Activated gamma-delta T cell treated with Interleukin-2 at 50 U/mL for 16 hours (primary cell): ENCODE measurements around the gene AOC1.

Experiments used
- DNase-seq: peaks from one replicate; pipeline ENCODE4 v3.0.0-alpha.2; 2020

The AOC1 gene

DNA sequence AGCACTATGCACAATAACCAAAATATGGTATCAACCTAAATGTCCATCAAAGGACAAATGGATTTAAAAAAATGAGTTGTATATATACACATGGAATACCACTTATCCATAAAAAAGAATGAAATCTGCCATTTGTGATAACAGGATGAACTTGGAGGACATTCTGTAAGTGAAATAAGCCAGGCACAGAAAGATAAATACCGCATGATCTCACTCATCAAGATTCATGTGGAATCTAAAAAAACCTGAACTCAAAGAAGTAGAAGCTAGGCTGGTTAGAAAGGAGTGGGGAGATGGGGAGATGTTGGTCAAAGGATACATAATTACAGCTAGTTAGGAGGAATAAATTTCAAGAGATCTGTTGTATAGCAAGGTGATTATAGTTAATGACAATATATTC lies 17.3 kb upstream of the AOC1 start:
- no peak for DNase-seq

DNA sequence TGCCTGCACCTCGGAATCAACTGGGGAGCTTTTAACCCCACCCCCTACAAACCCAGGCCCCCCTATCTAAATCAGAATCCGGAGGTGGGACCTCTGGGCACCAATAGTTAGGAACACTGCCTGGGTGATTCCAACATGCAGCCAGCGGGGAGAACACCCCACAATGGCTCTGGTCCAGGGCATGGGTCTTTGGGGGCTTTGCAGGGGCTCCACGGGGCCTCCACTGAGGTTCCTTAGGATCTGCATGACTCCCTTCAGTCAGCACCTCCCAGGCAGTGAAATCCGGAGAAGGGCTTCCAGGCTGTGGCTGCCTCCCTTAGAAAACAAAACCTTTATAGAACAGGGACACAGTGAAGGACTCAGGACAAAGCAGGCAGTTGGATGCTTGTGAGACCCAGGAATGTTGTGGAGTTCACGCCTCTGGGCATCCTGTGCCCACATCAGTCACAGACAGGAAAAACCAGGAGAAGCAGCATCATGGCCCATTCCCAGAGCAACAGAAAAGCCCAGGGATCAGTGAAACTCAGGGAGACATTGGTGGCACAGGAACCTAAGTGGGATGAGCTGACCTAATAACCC lies 16.5 kb upstream of the AOC1 start:
- no peak for DNase-seq

GRCh38 chr7:150838965-150839650 lies 13.2 kb upstream of the AOC1 start:
- no peak for DNase-seq

DNA sequence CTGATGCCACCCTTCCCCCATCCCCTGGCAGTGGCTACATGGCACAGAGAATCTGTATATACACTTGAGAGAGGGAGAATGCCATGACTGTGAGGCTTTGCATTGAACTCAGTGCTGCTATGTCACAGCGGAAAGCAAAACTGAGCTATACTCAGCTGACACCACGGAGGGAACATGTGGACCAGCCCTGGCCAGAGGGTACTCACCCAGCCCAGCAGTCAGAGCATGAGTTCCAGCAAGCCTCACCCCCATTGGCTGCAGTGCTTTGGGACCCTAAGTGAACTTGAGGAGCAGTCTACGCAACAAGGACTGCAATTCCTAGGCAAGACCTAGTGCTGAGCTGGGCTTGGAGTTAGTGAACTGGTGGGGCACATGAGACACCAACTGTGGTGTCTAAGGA lies 10.3 kb upstream of the AOC1 start:
- no peak for DNase-seq

DNA sequence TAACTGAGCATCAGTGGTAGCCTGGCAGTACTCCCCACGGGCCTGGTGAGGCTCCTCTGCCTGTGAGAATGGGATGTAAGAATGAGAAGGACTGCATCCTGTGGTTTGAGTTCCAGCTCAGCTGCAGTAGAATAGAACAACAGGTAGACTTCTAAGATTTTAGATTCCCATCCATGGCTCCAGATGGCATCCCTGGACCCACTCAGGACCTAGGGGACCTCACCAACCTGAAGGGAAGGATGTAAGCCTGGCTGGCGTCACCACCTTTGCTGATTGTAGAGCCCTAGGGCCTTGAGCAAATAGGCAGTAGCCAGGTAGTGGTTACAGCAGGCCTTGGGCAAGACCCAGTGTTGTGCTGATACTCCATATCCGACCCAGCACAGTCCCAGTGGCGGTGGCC lies 9.6 kb upstream of the AOC1 start:
- DNase-seq: no peak

GRCh38 chr7:150845421-150845861 lies 6.9 kb upstream of the AOC1 start:
- no peak for DNase-seq

- DNase-seq: no peak
These were observed 5.8 kb upstream of the AOC1 start for GRCh38 chr7:150846291-150847115.

DNA sequence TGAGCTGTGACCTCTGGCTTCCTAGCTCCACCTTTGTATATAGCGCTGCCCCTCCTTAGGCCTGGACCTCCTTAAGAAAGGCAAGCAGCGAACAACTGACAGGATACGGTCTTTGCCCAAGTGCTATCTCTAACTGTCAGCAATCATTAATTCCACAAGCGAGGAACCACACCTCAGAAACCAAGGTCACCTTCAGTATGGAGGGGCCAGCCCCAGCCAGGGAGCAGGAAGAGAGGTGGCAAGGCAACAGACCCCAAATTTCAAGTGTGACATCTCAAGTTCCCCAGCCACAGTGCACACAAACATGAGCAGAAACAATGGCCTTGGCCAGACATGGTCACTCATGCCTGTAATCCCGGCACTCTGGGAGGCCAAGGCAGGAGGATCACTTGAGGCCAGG lies 4.8 kb upstream of the AOC1 start:
- DNase-seq: no peak

GRCh38 chr7:150848111-150848510 lies 4.2 kb upstream of the AOC1 start:
- no peak for DNase-seq

DNA sequence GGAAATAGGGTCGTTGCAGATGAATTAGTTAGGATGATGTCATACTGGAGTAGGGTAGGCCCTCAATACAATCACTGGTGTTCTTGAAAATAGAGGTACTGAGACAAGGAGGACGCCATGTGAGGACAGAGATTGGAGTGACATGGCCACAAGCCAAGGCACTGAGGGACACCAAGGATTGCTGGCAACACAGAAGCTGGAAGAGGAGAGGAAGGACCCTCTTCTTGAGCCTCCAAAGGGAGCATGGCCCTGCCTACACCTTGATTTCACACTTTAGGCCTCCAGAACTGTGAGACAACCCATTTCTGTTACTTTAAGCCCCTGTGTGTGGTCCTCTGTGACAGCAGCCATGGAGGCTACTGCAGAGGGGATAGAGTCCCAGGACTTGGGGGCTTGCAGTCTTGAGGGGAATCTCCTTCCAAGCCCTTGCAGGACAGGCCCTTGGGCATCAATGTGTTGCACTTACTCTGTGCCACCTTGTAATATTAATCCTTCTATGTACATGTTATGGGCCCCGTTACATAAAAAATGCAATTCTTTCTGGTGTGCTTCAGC lies 3.7 kb upstream of the AOC1 start:
- DNase-seq: no peak

GRCh38 chr7:150849204-150849775 lies 3.0 kb upstream of the AOC1 start:
- no peak for DNase-seq

DNA sequence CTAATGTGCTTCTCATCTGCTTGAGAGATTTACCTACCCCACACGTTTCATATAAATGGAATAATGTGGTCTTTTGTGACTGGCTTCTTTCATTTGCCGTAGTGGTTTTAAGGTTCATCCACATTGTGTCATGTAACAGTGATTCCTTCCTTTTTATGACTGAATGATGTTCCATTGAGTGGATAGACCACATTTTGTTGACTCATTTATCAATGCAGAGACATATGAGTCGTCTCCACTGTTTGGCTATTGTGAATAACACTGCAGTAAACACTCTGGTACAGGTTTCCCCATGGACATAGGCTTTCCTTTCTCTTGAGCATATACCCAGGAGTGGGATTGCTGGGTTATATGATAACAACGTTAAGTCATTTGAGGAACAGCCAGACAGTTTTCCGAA lies 2.0 kb upstream of the AOC1 start:
- DNase-seq: no peak

- no peak for DNase-seq
These were observed 586 bp upstream of the AOC1 start for GRCh38 chr7:150851492-150852370.

DNA sequence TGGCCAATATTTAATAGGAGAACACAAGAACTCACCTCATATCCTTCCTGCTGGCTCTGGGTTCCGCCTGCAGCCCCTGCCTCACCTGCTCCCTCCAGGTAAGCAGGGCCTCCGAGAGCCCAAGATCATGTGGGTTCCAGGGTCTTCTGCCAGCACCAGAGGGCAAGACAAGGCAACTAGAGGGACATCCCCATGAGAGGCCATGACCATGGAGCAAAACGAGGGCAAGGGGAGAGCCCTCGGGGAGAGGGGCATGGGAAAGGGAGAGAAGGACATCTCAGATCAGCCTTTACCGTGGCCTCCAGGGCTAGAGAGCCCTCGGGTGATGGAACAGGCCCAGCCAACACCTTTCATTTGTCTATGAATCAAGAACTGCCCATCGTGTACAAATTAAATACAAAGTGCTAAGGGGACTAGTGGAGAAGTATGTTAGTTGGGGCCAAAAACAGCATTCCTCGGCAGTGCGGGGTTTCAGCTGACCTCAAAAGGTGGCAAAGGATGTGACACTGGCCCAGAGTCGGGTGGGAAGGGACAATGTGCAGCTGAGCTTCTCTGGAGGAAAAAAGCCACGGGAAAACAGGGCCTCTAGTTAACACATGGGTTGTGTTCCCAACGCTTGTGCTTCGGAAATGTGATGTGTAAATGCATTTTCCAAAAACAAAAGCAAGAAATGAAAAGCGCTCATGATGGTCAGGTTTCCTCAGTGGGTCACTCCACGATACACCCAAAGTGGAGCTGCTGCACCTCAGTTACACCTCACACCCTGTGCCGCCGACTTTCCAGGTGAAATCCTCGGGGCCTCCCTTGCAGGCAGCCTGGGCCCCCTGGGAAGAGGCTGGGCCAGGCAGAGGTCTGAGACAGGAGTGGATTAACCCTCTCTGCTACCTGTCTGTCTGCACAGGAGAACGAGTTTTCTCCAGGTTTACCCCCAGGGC lies 2.0 kb downstream of the AOC1 start:
- no peak for DNase-seq

DNA sequence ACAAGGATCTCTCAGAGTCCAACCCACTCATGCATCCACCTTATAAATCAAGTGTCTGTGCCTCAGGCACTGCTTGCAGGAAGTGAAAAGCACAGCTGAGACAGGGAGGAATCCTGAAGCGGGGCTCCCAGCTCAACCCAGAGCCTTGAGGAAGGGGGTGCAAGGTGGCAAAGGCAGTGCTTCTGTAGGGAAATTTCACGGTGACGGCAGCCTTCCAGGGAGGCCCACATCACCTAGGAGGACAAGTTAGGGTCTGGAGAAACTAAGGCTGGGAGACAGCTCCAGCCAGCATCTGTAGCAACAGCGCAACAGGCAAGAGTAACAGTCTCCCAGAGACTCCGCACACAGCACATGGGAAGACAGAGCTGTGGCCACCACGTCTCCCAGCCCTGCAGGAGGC lies 2.7 kb downstream of the AOC1 start:
- DNase-seq: no peak

- no peak for DNase-seq
These were observed 3.4 kb downstream of the AOC1 start for GRCh38 chr7:150855476-150856302.

- DNase-seq: no peak
These were observed 4.3 kb downstream of the AOC1 start for GRCh38 chr7:150856303-150857275.

DNA sequence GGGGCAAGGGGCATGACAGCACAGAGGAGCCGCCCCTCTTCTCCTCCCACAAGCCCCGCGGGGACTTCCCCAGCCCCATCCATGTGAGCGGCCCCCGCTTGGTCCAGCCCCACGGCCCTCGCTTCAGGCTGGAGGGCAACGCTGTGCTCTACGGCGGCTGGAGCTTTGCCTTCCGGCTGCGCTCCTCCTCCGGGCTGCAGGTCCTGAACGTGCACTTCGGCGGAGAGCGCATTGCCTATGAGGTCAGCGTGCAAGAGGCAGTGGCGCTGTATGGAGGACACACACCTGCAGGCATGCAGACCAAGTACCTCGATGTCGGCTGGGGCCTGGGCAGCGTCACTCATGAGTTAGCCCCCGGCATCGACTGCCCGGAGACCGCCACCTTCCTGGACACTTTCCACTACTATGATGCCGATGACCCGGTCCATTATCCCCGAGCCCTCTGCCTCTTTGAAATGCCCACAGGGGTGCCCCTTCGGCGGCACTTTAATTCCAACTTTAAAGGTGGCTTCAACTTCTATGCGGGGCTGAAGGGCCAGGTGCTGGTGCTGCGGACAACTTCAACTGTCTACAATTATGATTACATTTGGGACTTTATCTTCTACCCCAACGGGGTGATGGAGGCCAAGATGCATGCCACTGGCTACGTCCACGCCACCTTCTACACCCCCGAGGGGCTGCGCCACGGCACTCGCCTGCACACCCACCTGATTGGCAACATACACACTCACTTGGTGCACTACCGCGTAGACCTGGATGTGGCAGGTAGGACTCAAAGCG lies 5.1 kb downstream of the AOC1 start:
- no peak for DNase-seq
